Endothelial cell of umbilical vein (primary cell): ENCODE results near the gene UNC5B. TPM values are rescaled to one million over a fixed set of nuclear protein-coding genes. Genes with fewer than 3 reads are reported as not detected.

Experiments used
- BruUV-seq: library from RNA; stranded (reverse); fragments of 400-500 nt; replicated peaks from 2 replicates; lab custom pipeline; 2021; lab: Mats Ljungman, UMichigan
- CTCF ChIA-PET: fragments of 300-600, 350-600 bp; sonication (Branson Sonifier 250); formaldehyde crosslinking; loops from one replicate; lab custom pipeline; 2021; ENCODE audit warnings: antibody characterized with exemption, inconsistent platforms; lab: Charles Lee
- POLR2A ChIA-PET: fragments of 300-600, 350-600 bp; sonication (Branson Sonifier 250); formaldehyde crosslinking; loops from one replicate; lab custom pipeline; 2021; ENCODE audit warnings: antibody characterized with exemption, inconsistent platforms; lab: Charles Lee
- DNase-seq: peaks from one replicate; pipeline ENCODE4 v3.0.0-alpha.2; 2011; ENCODE audit warnings: low read depth, low spot score
- FAIRE-seq: peaks from 2 replicates; lab custom pipeline; 2011; peaks lifted over from hg19 to GRCh38; lab: Jason Lieb, UNC
- H2AFZ ChIP-seq: 2 replicates; pipeline ENCODE4 v1.6.0; 2012; ENCODE audit warnings: low read depth, low read length, control low read depth, inconsistent platforms
- H3K27ac ChIP-seq: 2 replicates; pipeline ENCODE4 v1.5.1; 2011; ENCODE audit warnings: low read depth, mild to moderate bottlenecking, control low read depth, low read length, moderate library complexity; ENCODE audit not compliant: insufficient read depth
- H3K27me3 ChIP-seq, 2 experiments: 2 replicates each; pipeline versions ENCODE4 v1.6.0 to v1.6.1; 2011; ENCODE audit warnings: low read length in 2 of 2, mixed read lengths in 1 of 2; ENCODE audit not compliant: control insufficient read depth in 2 of 2, insufficient read depth in 2 of 2
- H3K36me3 ChIP-seq, 2 experiments: 2 replicates in 1 of 2; 3 replicates in 1 of 2; pipeline ENCODE4 v1.5.1; 2011; ENCODE audit warnings: low read length in 2 of 2, mild to moderate bottlenecking in 1 of 2, moderate library complexity in 1 of 2; ENCODE audit not compliant: control insufficient read depth in 2 of 2, insufficient read depth in 2 of 2; ENCODE audit errors: extremely low read depth in 1 of 2
- H3K4me1 ChIP-seq: 3 replicates; pipeline ENCODE4 v1.5.1; 2011; ENCODE audit warnings: mild to moderate bottlenecking, low read length; ENCODE audit not compliant: control insufficient read depth, insufficient read depth; ENCODE audit errors: extremely low read depth
- H3K4me2 ChIP-seq: 2 replicates; pipeline ENCODE4 v1.6.1; 2011; ENCODE audit warnings: low read length, control low read depth, mixed read lengths; ENCODE audit not compliant: insufficient read depth
- H3K4me3 ChIP-seq, 3 experiments: fragments of 200-600 bp in 1 of 3; sonication (generic), shearing (Covaris generic) in 1 of 3; replicated peaks in 1 of 3; 2 replicates each; pipeline ENCODE4 v1.5.1; 2011 to 2016; ENCODE audit warnings: control low read depth in 3 of 3, low read length in 3 of 3, mild to moderate bottlenecking in 2 of 3, inconsistent platforms in 1 of 3, low read depth in 1 of 3, moderate library complexity in 1 of 3; ENCODE audit not compliant: insufficient read depth in 1 of 3
- H3K79me2 ChIP-seq: 2 replicates; pipeline ENCODE4 v1.6.0; 2012; ENCODE audit warnings: low read length, inconsistent platforms; ENCODE audit not compliant: control insufficient read depth, insufficient read depth
- H3K9ac ChIP-seq: replicated peaks from 2 replicates; pipeline ENCODE3; 2011; ENCODE audit warnings: low read length, control low read depth; ENCODE audit not compliant: insufficient read depth; ENCODE audit errors: extremely low read depth
- H3K9me1 ChIP-seq: replicated peaks from 3 replicates; pipeline ENCODE4 v1.6.0; 2011; ENCODE audit warnings: mild to moderate bottlenecking, low read length; ENCODE audit not compliant: control insufficient read depth, insufficient read depth; ENCODE audit errors: extremely low read depth
- H3K9me3 ChIP-seq: replicated peaks from 2 replicates; pipeline ENCODE4 v1.5.1; 2012; ENCODE audit warnings: low read length, inconsistent platforms; ENCODE audit not compliant: control insufficient read depth, insufficient read depth
- H4K20me1 ChIP-seq: replicated peaks from 2 replicates; pipeline ENCODE3; 2011; ENCODE audit warnings: mild to moderate bottlenecking, low read length; ENCODE audit not compliant: control insufficient read depth, insufficient read depth; ENCODE audit errors: extremely low read depth
- CTCF ChIP-seq, 2 donors: IDR thresholded peaks; 1 replicate in 1 of 2; 2 replicates in 1 of 2; pipeline ENCODE4 v1.5.1; 2011; ENCODE audit warnings: low read length in 2 of 2, mild to moderate bottlenecking in 2 of 2, moderate library complexity in 2 of 2, control low read depth in 1 of 2, inconsistent platforms in 1 of 2, low read depth in 1 of 2; ENCODE audit not compliant: insufficient read depth in 1 of 2; ENCODE audit errors: extremely low read depth in 1 of 2
- EZH2 ChIP-seq: IDR thresholded peaks from 2 replicates; pipeline ENCODE4 v1.6.1; 2012; ENCODE audit warnings: borderline replicate concordance, low read depth, mild to moderate bottlenecking, moderate library complexity, low read length, inconsistent platforms; ENCODE audit not compliant: severe bottlenecking
- FOS ChIP-seq: IDR thresholded peaks from 2 replicates; pipeline ENCODE4 v1.6.1; 2011; ENCODE audit warnings: mild to moderate bottlenecking, low read length, moderate library complexity, borderline replicate concordance; ENCODE audit not compliant: insufficient read depth
- GATA2 ChIP-seq: IDR thresholded peaks from 2 replicates; pipeline ENCODE4 v1.7.0; 2011; ENCODE audit warnings: low read depth, mild to moderate bottlenecking, moderate library complexity, mixed read lengths, low read length; ENCODE audit not compliant: insufficient read length, insufficient read depth
- JUN ChIP-seq: IDR thresholded peaks from 2 replicates; pipeline ENCODE4 v1.6.1; 2011; ENCODE audit warnings: borderline replicate concordance, low read depth; ENCODE audit not compliant: insufficient read length, insufficient read depth
- MAX ChIP-seq: IDR thresholded peaks from 2 replicates; pipeline ENCODE4 v1.6.1; 2011; ENCODE audit not compliant: insufficient read depth, insufficient read length
- MYC ChIP-seq: IDR thresholded peaks from one replicate; pipeline ENCODE4 v1.6.1; 2011; ENCODE audit warnings: mild to moderate bottlenecking, low read depth, low read length
- POLR2A ChIP-seq: IDR thresholded peaks from 2 replicates; pipeline ENCODE4 v1.6.1; 2012; ENCODE audit warnings: low read depth, mild to moderate bottlenecking, control low read depth, low read length
- POLR2AphosphoS5 ChIP-seq: IDR thresholded peaks from 2 replicates; pipeline ENCODE4 v1.6.1; 2012; ENCODE audit warnings: low read depth, mild to moderate bottlenecking, control low read depth, low read length, moderate library complexity; ENCODE audit not compliant: insufficient read depth
- dilution Hi-C: fragments of 300-500 bp; cut with MboI; formaldehyde crosslinking; loops from one replicate; pipeline ENCODE4 v1.15.0; 2019; ENCODE audit warnings: low sequenced_read_pairs; ENCODE audit not compliant: extremely low pct_ligation_motif_present
- intact Hi-C: fragments of 100-400 bp; cut with micrococcal nuclease; formaldehyde crosslinking; loops from one replicate; pipeline ENCODE4 v1.10.0; 2022
- polyA plus RNA-seq, 4 experiments: library from polyadenylated mRNA; depleted of rRNA in 3 of 4; stranded (reverse) in 3 of 4; unstranded in 1 of 4; fragments of >200 nt; gene quantifications; 2 replicates each; pipeline versions ENCODE4 v1.2.1 to v1.2.3, GENCODE V29; 2011 to 2012; ENCODE audit warnings: missing spikeins in 1 of 4
- total RNA-seq: library from RNA; stranded (reverse); gene quantifications from 2 replicates; pipeline ENCODE4 v1.2.3, GENCODE V29; 2021

The UNC5B gene
- total and polyA plus RNA-seq, 2 donors (not counting 3 experiments of a cell fraction or from before 2014, with no cell fraction given), result 0.39 to 2.5 TPM

GRCh38 chr10:71178880-71179279 lies 33.5 kb upstream of the UNC5B start:
- FAIRE-seq (no peak), DNase-seq (no peak)
- no TSS peak for BruUV-seq
- H3K4me1 ChIP-seq, result no peaks in the 10 kb centered on the region
- no peak overlapping the region for H2AFZ ChIP-seq
- TF ChIP-seq EZH2, result no peak
- TF ChIP-seq CTCF (IDR thresholded peaks at IDR 0.05; ENCODE audit: extremely low read depth in 1 of 2, insufficient read depth in 1 of 2, low read depth in 1 of 2, low read length in 2 of 2), result no peak
- TF ChIP-seq MAX, result no peak
- TF ChIP-seq JUN, result no peak
- TF ChIP-seq MYC, result no peak
- TF ChIP-seq GATA2, result no peak
- TF ChIP-seq FOS, result no peak
- no peak for TF ChIP-seq POLR2A
- no peak for TF ChIP-seq POLR2AphosphoS5
- peaks cover 18 to 24% of the 10 kb centered on the region in 2 experiments for H3K27me3 ChIP-seq
- no peak overlapping the region for H3K9ac ChIP-seq
- intact Hi-C loops, result no loop called here
- no peaks in the 10 kb centered on the region for H4K20me1 ChIP-seq
- no peaks in the 10 kb centered on the region for H3K9me3 ChIP-seq
- ChIA-PET CTCF (interaction anchor here (0.7 to 1.3 kb wide), 3 partner anchors 9 to 515 kb away, joined by 3 read pairs; no protein-coding TSS in a partner anchor), POLR2A (no interaction called here)
- H3K79me2 ChIP-seq, result no peaks in the 10 kb centered on the region
- no peaks in the 10 kb centered on the region for H3K36me3 ChIP-seq
- no peak overlapping the region for H3K4me2 ChIP-seq
- H3K4me3 ChIP-seq, result no peak overlapping the region
- dilution Hi-C loops, result no loop called here
- H3K27ac ChIP-seq, result no peak overlapping the region
- H3K9me1 ChIP-seq, result no peaks in the 10 kb centered on the region
